SU-DHL-6 (cell line): Measurements from ENCODE around the gene CWF19L2.

ENCODE experiments used
- CTCF ChIP-seq: fragments of 200-600 bp; sonication (generic); IDR thresholded peaks from one replicate; pipeline ENCODE4 v1.5.1; 2017; ENCODE audit warnings: antibody characterized with exemption, mild to moderate bottlenecking, low read length, moderate library complexity; ENCODE audit not compliant: insufficient read depth, poor library complexity, severe bottlenecking
- EZH2phosphoT487 ChIP-seq: fragments of 200-600 bp; sonication (generic), shearing (Covaris generic); conservative IDR thresholded peaks from 2 replicates; pipeline ENCODE4 v1.6.1; 2018; ENCODE audit warnings: mild to moderate bottlenecking, antibody characterized with exemption, low read length, moderate library complexity, mixed read lengths

- TF ChIP-seq CTCF (no peak), EZH2phosphoT487 (no peak)
Observed at GRCh38 chr11:107408762-107409211, 48.8 kb downstream of the CWF19L2 start.
